SJCRH30 (cell line): ENCODE data around the gene TARBP2. TPM values are rescaled to one million over a fixed set of nuclear protein-coding genes. Genes with fewer than 3 reads are reported as not detected.
"Not testable (repeated sequence)": the region's sequence is repeated elsewhere in the genome, so short reads cannot be mapped to it uniquely, and the experiment has no call there.

Experiments used
- DNase-seq, 2 experiments: peaks; one replicate each; pipeline ENCODE4 v3.0.0-alpha.2; 2015 to 2020
- H3K27ac ChIP-seq: fragments of 250-450 bp; sonication (Bioruptor Pico); 2 replicates; pipeline ENCODE4 v1.5.1; 2020; ENCODE audit warnings: mild to moderate bottlenecking, moderate library complexity
- H3K27me3 ChIP-seq: fragments of 250-450 bp; sonication (Bioruptor Pico); 2 replicates; pipeline ENCODE4 v1.5.1; 2020; ENCODE audit warnings: mild to moderate bottlenecking, moderate library complexity
- H3K36me3 ChIP-seq: fragments of 250-450 bp; sonication (Bioruptor Pico); 2 replicates; pipeline ENCODE4 v1.5.1; 2020; ENCODE audit warnings: mild to moderate bottlenecking, moderate library complexity
- H3K4me1 ChIP-seq: fragments of 250-450 bp; sonication (Bioruptor Pico); 2 replicates; pipeline ENCODE4 v1.5.1; 2020; ENCODE audit warnings: mild to moderate bottlenecking, moderate library complexity
- H3K4me3 ChIP-seq: fragments of 250-450 bp; sonication (Bioruptor Pico); 2 replicates; pipeline ENCODE4 v1.5.1; 2020; ENCODE audit warnings: mild to moderate bottlenecking, moderate library complexity
- H3K9me3 ChIP-seq: fragments of 250-450 bp; sonication (Bioruptor Pico); replicated peaks from 2 replicates; pipeline ENCODE4 v1.5.1; 2020; ENCODE audit warnings: mild to moderate bottlenecking, moderate library complexity
- total RNA-seq: library from RNA; depleted of rRNA; stranded (reverse); fragments of >200 nt; shearing (Covaris generic); gene quantifications from 2 replicates; pipeline ENCODE4 v1.2.3, GENCODE V29; 2014

TARBP2 gene
- total RNA-seq, 1 experiment from 2014 or later: 35.2 TPM

- no peaks in the 10 kb centered on the region for H3K4me1 ChIP-seq
- H3K27ac ChIP-seq: no peak overlapping the region
- no peak for DNase-seq
- H3K27me3 ChIP-seq: no peaks in the 10 kb centered on the region
- H3K9me3 ChIP-seq: no peaks in the 10 kb centered on the region
- H3K4me3 ChIP-seq: no peak overlapping the region
- H3K36me3 ChIP-seq: peaks cover 96% of the 10 kb centered on the region
These were observed 34.4 kb upstream of the TARBP2 start for GRCh38 chr12:53466640-53467039.

GRCh38 chr12:53467082-53467481, 34.0 kb upstream of the TARBP2 start:
- no peaks in the 10 kb centered on the region for H3K9me3 ChIP-seq
- no peak overlapping the region for H3K4me3 ChIP-seq
- 0 out of 2 replicates have a peak, but pooled peaks cover under 1% of the 10 kb centered on the region for H3K4me1 ChIP-seq
- DNase-seq: no peak
- no peaks in the 10 kb centered on the region for H3K27me3 ChIP-seq
- H3K27ac ChIP-seq: no peak overlapping the region
- H3K36me3 ChIP-seq: peaks cover 96% of the 10 kb centered on the region

GRCh38 chr12:53467880-53468279, 33.2 kb upstream of the TARBP2 start:
- peaks cover 7% of the 10 kb centered on the region; the same call in 1 of the 2 replicates for H3K4me1 ChIP-seq
- no peaks in the 10 kb centered on the region for H3K9me3 ChIP-seq
- H3K27me3 ChIP-seq: no peaks in the 10 kb centered on the region
- H3K4me3 ChIP-seq: no peak overlapping the region
- H3K27ac ChIP-seq: no peak overlapping the region
- H3K36me3 ChIP-seq: peaks cover 96% of the 10 kb centered on the region
- no peak for DNase-seq

GRCh38 chr12:53468282-53468681, 32.8 kb upstream of the TARBP2 start:
- Histone ChIP-seq H3K27me3 (no peaks in the 10 kb centered on the region), H3K9me3 (no peaks in the 10 kb centered on the region), H3K36me3 (peaks cover 96% of the 10 kb centered on the region), H3K4me3 (no peak overlapping the region), H3K4me1 (peaks cover 7% of the 10 kb centered on the region; the same call in 1 of the 2 replicates), H3K27ac (no peak overlapping the region)
- DNase-seq: no peak

GRCh38 chr12:53472056-53472582, 29.0 kb upstream of the TARBP2 start:
- no peak for DNase-seq
- Histone ChIP-seq H3K27ac (no peak overlapping the region), H3K36me3 (peaks cover 98% of the 10 kb centered on the region), H3K27me3 (no peaks in the 10 kb centered on the region), H3K4me3 (no peak overlapping the region), H3K9me3 (no peaks in the 10 kb centered on the region), H3K4me1 (peaks cover 7% of the 10 kb centered on the region; the same call in 1 of the 2 replicates)

- DNase-seq: no peak
- Histone ChIP-seq H3K9me3 (no peaks in the 10 kb centered on the region), H3K27ac (no peak overlapping the region), H3K4me1 (peaks cover 7% of the 10 kb centered on the region; the same call in 1 of the 2 replicates), H3K36me3 (peaks cover 98% of the 10 kb centered on the region), H3K4me3 (no peak overlapping the region), H3K27me3 (no peaks in the 10 kb centered on the region)
These were observed 27.0 kb upstream of the TARBP2 start for GRCh38 chr12:53474077-53474476.

GRCh38 chr12:53474819-53475218, 26.3 kb upstream of the TARBP2 start:
- Histone ChIP-seq H3K4me1 (peaks cover 7% of the 10 kb centered on the region; the same call in 1 of the 2 replicates), H3K4me3 (no peak overlapping the region), H3K27ac (no peak overlapping the region), H3K27me3 (no peaks in the 10 kb centered on the region), H3K36me3 (peaks cover 96% of the 10 kb centered on the region), H3K9me3 (no peaks in the 10 kb centered on the region)
- DNase-seq: no peak

GRCh38 chr12:53476769-53477209, 24.3 kb upstream of the TARBP2 start:
- H3K9me3 ChIP-seq: no peaks in the 10 kb centered on the region
- peaks cover 97% of the 10 kb centered on the region for H3K36me3 ChIP-seq
- H3K27me3 ChIP-seq: no peaks in the 10 kb centered on the region
- DNase-seq: peak in 1 of 2 experiments; percentile 48
- no peak overlapping the region for H3K4me3 ChIP-seq
- no peak overlapping the region for H3K27ac ChIP-seq
- peaks cover 7% of the 10 kb centered on the region; the same call in 1 of the 2 replicates for H3K4me1 ChIP-seq

- Histone ChIP-seq H3K4me1 (no peaks in the 10 kb centered on the region), H3K36me3 (peaks cover 92% of the 10 kb centered on the region), H3K9me3 (no peaks in the 10 kb centered on the region), H3K4me3 (no peak overlapping the region), H3K27ac (no peak overlapping the region), H3K27me3 (no peaks in the 10 kb centered on the region)
- DNase-seq: no peak
These were observed 22.2 kb upstream of the TARBP2 start for GRCh38 chr12:53478865-53479264.

GRCh38 chr12:53479331-53479730, 21.8 kb upstream of the TARBP2 start:
- no peaks in the 10 kb centered on the region for H3K4me1 ChIP-seq
- no peak overlapping the region for H3K27ac ChIP-seq
- no peak for DNase-seq
- no peaks in the 10 kb centered on the region for H3K9me3 ChIP-seq
- H3K36me3 ChIP-seq: peaks cover 91% of the 10 kb centered on the region
- no peak overlapping the region for H3K4me3 ChIP-seq
- H3K27me3 ChIP-seq: no peaks in the 10 kb centered on the region

- no peak for DNase-seq
- no peak overlapping the region for H3K27ac ChIP-seq
- H3K9me3 ChIP-seq: no peaks in the 10 kb centered on the region
- peaks cover 80% of the 10 kb centered on the region for H3K36me3 ChIP-seq
- H3K4me1 ChIP-seq: no peaks in the 10 kb centered on the region
- H3K27me3 ChIP-seq: no peaks in the 10 kb centered on the region
- no peak overlapping the region for H3K4me3 ChIP-seq
These were observed 20.3 kb upstream of the TARBP2 start for GRCh38 chr12:53480491-53481442.

- DNase-seq, H3K4me1 ChIP-seq, H3K27me3 ChIP-seq, H3K27ac ChIP-seq, H3K9me3 ChIP-seq, H3K4me3 ChIP-seq: not testable (repeated sequence)
- peaks cover 73% of the 10 kb centered on the region for H3K36me3 ChIP-seq
These were observed 19.6 kb upstream of the TARBP2 start for GRCh38 chr12:53481458-53481857.

- H3K9me3 ChIP-seq: no peaks in the 10 kb centered on the region
- no peak overlapping the region; the same call in 1 of the 2 replicates for H3K27ac ChIP-seq
- DNase-seq: no peak
- no peaks in the 10 kb centered on the region for H3K27me3 ChIP-seq
- H3K4me3 ChIP-seq: no peak overlapping the region
- H3K36me3 ChIP-seq: peaks cover 67% of the 10 kb centered on the region
- no peaks in the 10 kb centered on the region for H3K4me1 ChIP-seq
These were observed 19.0 kb upstream of the TARBP2 start for GRCh38 chr12:53481939-53482586.

GRCh38 chr12:53482626-53483168, 18.4 kb upstream of the TARBP2 start:
- H3K27ac ChIP-seq: no peak overlapping the region
- no peaks in the 10 kb centered on the region for H3K27me3 ChIP-seq
- H3K4me1 ChIP-seq: no peaks in the 10 kb centered on the region
- no peak overlapping the region for H3K4me3 ChIP-seq
- DNase-seq: no peak
- H3K9me3 ChIP-seq: no peaks in the 10 kb centered on the region
- peaks cover 60% of the 10 kb centered on the region for H3K36me3 ChIP-seq
